BJ (cell line): ENCODE measurements around the gene CDH2. TPM values are rescaled to one million over a fixed set of nuclear protein-coding genes. Genes with fewer than 3 reads are reported as not detected.

Source experiments
- CTCF ChIA-PET: fragments of 350-600 bp; formaldehyde crosslinking; extraction: SDS; loops from one replicate; lab custom pipeline; 2021; ENCODE audit warnings: antibody characterized with exemption, inconsistent platforms; lab: Yijun Ruan, JAX
- POLR2A ChIA-PET: fragments of 300-600 bp; sonication (Branson Sonifier 250); formaldehyde crosslinking; extraction: SDS; loops from one replicate; lab custom pipeline; 2021; ENCODE audit warnings: antibody characterized with exemption; lab: Charles Lee
- DNase-seq: peaks from one replicate; pipeline ENCODE4 v3.0.0-alpha.2; 2011; ENCODE audit warnings: low read depth
- H3K27me3 ChIP-seq: 2 replicates; pipeline ENCODE4 v1.6.0; 2011; ENCODE audit warnings: low read length; ENCODE audit not compliant: control insufficient read depth, insufficient read depth
- H3K36me3 ChIP-seq: 2 replicates; pipeline ENCODE4 v1.5.1; 2011; ENCODE audit warnings: low read length; ENCODE audit not compliant: control insufficient read depth, insufficient read depth
- H3K4me3 ChIP-seq: 2 replicates; pipeline ENCODE4 v1.5.1; 2011; ENCODE audit warnings: low read depth, mild to moderate bottlenecking, control low read depth, low read length
- polyA minus RNA-seq: library from RNA; depleted of rRNA, polyadenylated mRNA; stranded (reverse); fragments of >200 nt; gene quantifications from 2 replicates; pipeline ENCODE4 v1.2.3, GENCODE V29; 2011; rRNA and poly(A)+ RNA removed
- polyA plus RNA-seq: library from polyadenylated mRNA; depleted of rRNA; stranded (reverse); fragments of >200 nt; gene quantifications from 2 replicates; pipeline ENCODE4 v1.2.3, GENCODE V29; 2011; rRNA removed
- TF ChIP-seq, protein P1 (sequence below): IDR thresholded peaks from 2 replicates; pipeline ENCODE4 v1.5.1; 2011; ENCODE audit warnings: low read depth, mild to moderate bottlenecking, control low read depth, inconsistent platforms, low read length, moderate library complexity; ENCODE audit not compliant: insufficient read depth

Gene CDH2
- polyA plus RNA-seq: 180 and 254 TPM in 2 replicates
- polyA minus RNA-seq: 218 and 254 TPM in 2 replicates

DNA sequence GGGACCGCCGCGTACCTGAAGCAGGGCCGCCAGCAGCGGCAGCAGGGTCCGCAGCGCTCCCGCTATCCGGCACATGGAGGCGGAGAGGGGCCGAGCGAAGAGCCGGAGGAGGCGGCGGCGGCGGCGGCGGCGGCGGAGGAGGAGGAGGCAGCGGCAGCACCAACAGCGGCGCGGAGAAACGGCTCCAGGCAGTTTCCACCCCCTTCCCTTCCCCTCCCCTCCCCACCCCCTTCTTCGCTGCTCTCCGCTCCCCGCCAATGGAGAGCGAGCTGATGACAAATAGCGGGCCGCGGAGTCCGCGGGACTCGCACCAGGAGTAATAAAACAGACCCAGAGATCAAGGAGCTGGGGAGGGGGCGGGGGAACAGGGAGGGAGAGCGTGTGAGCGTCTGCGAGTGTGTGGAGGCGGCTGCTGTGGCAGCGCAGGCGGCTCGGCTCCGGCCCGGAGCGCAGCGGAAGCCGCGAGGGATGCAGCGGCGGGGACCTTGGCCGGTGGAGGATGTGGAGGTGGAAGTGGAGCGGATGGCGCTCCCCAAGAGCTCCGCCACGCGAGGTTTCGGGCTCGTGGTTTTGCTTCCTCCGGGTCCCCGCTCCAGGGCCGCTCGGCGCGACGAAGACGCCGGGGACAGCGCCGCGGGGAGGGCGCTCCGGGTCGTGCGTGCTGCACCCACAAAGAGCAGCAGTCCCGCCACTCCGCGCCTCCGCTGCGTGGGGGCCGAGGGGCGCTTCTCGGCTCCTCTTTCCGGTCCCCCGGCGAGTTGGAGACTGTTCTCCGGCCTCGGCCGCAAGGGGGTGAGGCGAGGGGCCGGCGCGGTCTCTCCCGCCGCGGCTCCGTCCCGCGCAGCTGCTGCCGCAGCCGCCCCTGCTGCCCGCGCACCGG lies at the start of gene CDH2:
CDH2 (minus strand) TSS at position 183 of the 880 bp plus-strand sequence; CDS start at position 75, 108 bp downstream.
- no peak for DNase-seq
- ChIA-PET CTCF (interaction anchor here (0.9 to 2.0 kb wide), 4 partner anchors 10 to 164 kb away, joined by 3 to 7 read pairs (median 4); no protein-coding TSS in a partner anchor), POLR2A (interaction anchor here (0.8 kb wide), 1 partner anchor 112 kb away, joined by 3 read pairs; no protein-coding TSS in a partner anchor)
- Histone ChIP-seq H3K36me3 (no peaks in the 10 kb centered on the region), H3K4me3 (peak within 1 kb of the TSS; percentile 95), H3K27me3 (no peaks in the 10 kb centered on the region)
- TF ChIP-seq, protein P1, sequence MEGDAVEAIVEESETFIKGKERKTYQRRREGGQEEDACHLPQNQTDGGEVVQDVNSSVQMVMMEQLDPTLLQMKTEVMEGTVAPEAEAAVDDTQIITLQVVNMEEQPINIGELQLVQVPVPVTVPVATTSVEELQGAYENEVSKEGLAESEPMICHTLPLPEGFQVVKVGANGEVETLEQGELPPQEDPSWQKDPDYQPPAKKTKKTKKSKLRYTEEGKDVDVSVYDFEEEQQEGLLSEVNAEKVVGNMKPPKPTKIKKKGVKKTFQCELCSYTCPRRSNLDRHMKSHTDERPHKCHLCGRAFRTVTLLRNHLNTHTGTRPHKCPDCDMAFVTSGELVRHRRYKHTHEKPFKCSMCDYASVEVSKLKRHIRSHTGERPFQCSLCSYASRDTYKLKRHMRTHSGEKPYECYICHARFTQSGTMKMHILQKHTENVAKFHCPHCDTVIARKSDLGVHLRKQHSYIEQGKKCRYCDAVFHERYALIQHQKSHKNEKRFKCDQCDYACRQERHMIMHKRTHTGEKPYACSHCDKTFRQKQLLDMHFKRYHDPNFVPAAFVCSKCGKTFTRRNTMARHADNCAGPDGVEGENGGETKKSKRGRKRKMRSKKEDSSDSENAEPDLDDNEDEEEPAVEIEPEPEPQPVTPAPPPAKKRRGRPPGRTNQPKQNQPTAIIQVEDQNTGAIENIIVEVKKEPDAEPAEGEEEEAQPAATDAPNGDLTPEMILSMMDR: peak; percentile 26; the same call in 1 of the 2 replicates

DNA sequence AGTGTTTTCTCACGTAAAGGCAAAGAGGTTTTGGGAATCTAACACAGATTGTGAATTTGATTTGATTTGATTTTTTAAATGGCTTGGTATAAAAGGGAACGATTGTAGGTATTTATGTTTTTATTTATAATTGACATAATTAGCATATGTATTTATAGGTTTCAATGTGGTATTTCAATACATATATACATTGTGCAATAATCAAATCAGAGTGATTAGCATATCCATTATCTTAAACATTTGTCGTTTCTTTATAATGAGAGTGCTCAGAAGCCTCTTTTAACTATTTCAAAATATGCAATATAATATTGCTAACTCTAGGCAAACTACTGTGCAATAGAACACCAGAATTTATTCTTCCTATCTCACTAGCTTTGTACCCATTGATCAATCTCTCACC lies 35.1 kb upstream of the CDH2 start:
- Histone ChIP-seq H3K4me3 (no peak overlapping the region), H3K36me3 (no peaks in the 10 kb centered on the region), H3K27me3 (no peaks in the 10 kb centered on the region; the same call in 1 of the 2 replicates)
- no peak for DNase-seq
- POLR2A ChIA-PET: no interaction called here
- TF ChIP-seq, protein P1: no peak
- CTCF ChIA-PET: no interaction called here

DNA sequence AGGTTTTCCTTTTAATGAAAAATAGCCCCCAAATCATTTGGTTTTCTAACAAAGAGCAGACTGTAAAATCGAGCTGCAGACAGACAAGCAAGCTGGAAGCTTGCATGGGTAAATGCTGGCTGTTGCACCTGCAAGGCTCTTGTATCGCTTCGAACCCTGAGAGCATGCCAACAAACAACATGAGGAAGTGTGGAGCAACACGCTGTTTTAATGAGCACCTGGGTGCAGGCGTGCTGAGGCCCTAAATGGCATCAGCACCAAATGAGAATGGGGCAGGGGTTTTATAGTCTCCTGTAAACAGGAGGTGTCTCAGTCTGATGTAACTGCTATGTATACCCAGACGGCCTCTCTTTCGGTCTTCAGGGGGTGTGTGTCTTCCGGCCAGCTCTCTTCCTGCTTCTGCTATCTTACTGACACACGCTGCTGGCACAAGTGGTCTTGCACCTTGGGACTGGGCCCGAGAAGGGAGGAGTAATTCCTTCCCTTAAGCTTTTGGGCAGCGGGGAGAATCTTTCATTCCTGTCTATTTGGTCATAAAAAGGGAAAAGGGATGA lies 31.9 kb upstream of the CDH2 start:
- no peaks in the 10 kb centered on the region for H3K36me3 ChIP-seq
- ChIA-PET POLR2A (no interaction called here), CTCF (no interaction called here)
- DNase-seq: no peak
- no peaks in the 10 kb centered on the region for H3K27me3 ChIP-seq
- no peak overlapping the region for H3K4me3 ChIP-seq
- TF ChIP-seq, protein P1: no peak

DNA sequence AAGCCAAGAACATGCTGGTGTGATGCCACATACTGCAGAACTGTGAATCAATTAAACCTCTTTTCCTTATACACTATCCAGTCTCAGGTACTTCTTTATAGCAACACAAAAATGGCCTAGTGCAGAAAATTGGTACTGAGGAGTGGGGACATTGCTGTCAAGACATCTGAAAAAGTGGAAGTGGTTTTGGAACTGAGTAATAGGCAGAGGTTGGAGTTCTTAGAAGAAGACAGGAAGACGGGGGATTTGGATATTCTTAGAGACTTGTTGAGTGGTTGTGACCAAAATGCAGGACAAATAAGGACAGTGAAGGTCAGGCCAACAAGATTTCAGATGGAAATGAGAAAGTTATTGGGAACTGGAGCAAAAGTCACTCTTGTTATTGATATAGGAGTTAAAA lies 31.3 kb upstream of the CDH2 start:
- H3K36me3 ChIP-seq: no peaks in the 10 kb centered on the region
- ChIA-PET POLR2A (no interaction called here), CTCF (no interaction called here)
- no peak for DNase-seq
- no peaks in the 10 kb centered on the region for H3K27me3 ChIP-seq
- TF ChIP-seq, protein P1: no peak
- H3K4me3 ChIP-seq: no peak overlapping the region

DNA sequence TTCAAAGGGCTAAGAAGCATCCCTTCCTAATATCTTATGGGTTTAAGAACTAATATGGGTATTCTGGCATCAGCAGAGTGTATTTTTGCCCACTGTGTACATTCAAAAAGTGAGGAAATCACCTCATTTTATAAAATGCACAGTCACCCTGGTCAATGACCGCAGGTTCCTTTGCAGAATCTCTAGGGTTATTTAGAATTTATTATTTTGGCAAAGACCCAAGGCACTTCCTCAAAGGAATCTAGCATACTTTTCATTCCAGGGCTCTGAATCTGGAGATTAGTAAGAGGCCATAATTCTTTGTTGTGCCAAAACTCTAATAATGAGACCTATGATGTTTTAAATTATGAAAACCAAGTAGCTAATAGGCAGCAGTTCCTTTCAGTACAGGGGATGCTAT lies 27.2 kb upstream of the CDH2 start:
- Histone ChIP-seq H3K27me3 (no peaks in the 10 kb centered on the region), H3K4me3 (no peak overlapping the region), H3K36me3 (no peaks in the 10 kb centered on the region)
- peak; percentile 65 for DNase-seq
- ChIA-PET POLR2A (no interaction called here), CTCF (no interaction called here)
- TF ChIP-seq, protein P1: no peak
